ENCODE measurements around the gene VANGL2. TPM values are rescaled to one million over a fixed set of nuclear protein-coding genes. Genes with fewer than 3 reads are reported as not detected.

VANGL2 gene
- total and polyA plus RNA-seq, 2 of the 8 experiments (the other 6 are each of a cell fraction or from before 2014, with no cell fraction given), result 62.5 to 118 TPM

DNA sequence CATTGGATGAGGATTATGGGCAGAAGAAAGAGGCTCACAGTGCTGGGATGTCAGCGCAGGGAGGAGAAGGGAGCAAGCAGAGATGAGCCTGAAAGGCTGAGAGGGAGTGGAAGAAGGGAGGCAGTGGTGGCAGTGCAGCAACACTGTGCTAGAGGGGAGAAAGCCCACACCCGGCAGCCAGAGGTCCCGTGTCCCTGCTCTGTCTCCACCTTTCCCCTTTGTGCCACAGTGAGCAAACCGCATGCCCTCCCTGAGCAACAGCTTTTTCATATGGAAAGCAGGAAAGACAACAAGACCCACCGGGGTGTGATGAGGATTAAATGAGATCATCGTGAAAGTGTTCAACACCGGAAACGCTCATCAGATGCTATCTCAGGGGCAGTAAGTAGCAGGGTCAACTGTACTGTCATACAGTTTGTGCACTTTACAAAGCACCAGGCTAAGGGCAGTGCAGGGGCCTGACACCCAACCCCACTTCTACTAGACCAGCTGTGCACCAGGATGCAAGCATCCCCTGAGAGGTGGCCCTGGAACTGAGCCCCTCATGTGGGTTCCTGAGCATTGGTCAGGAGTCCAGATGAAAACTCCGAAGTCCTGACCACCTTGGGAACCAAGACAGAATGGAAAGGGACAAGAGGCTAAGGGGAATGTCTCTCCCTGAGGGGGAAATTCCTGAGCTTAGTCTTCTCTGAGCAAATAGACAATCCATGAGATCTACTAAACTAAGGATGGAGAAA lies 24.4 kb upstream of the VANGL2 start (continued):
- TF ChIP-seq CHD1 (IDR thresholded peaks at IDR 0.05; ENCODE audit: low read depth, low read length), result no peak
- no peak for TF ChIP-seq SUZ12 (IDR thresholded peaks at IDR 0.05; ENCODE audit: low read length)
- TF ChIP-seq, protein P1, sequence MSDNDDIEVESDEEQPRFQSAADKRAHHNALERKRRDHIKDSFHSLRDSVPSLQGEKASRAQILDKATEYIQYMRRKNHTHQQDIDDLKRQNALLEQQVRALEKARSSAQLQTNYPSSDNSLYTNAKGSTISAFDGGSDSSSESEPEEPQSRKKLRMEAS (IDR thresholded peaks at IDR 0.05), result peak; percentile 70
- TF ChIP-seq RFX5 (IDR thresholded peaks at IDR 0.05; ENCODE audit: borderline replicate concordance, low read depth, low read length), result no peak
- no peak for TF ChIP-seq KDM1A (IDR thresholded peaks at IDR 0.05; ENCODE audit: borderline replicate concordance, low read length)
- no peak for TF ChIP-seq MAFK (IDR thresholded peaks at IDR 0.05; ENCODE audit: low read depth, low read length)
